ENCODE data around the gene CWC15. TPM values are rescaled to one million over a fixed set of nuclear protein-coding genes. Genes with fewer than 3 reads are reported as not detected.
"Not testable (repeated sequence)": the region's sequence is repeated elsewhere in the genome, so short reads cannot be mapped to it uniquely, and the experiment has no call there.

CWC15 gene
- total RNA-seq = 38.0 and 40.8 TPM in 2 replicates

GRCh38 chr11:94973099-94973968 lies at the start of gene CWC15, which contains the start of gene KDM4D:
TSS of gene CWC15 (minus strand) at chr11:94973556. CDS start at chr11:94972185, 1,371 bp downstream.
TSS of gene KDM4D (plus strand) at chr11:94973709. CDS start at chr11:94997373, 23,664 bp downstream.
- peak; percentile 96 for DNase-seq

- not testable (repeated sequence) for DNase-seq
These were observed 48.1 kb upstream of the CWC15 start for GRCh38 chr11:95021468-95021867.

- DNase-seq = no peak
These were observed 42.8 kb upstream of the CWC15 start for GRCh38 chr11:95016139-95016538.

- DNase-seq = no peak
These were observed 40.9 kb upstream of the CWC15 start for GRCh38 chr11:95014184-95014821.

- no peak for DNase-seq
These were observed 38.0 kb upstream of the CWC15 start for GRCh38 chr11:95011376-95011775.

GRCh38 chr11:95005642-95006041 lies 32.3 kb upstream of the CWC15 start:
- DNase-seq = no peak

GRCh38 chr11:95003716-95004115 lies 30.4 kb upstream of the CWC15 start:
- no peak for DNase-seq

- no peak for DNase-seq
These were observed 24.9 kb upstream of the CWC15 start for GRCh38 chr11:94998285-94998684.

- DNase-seq = no peak
These were observed 24.1 kb upstream of the CWC15 start for GRCh38 chr11:94997437-94997836.

- no peak for DNase-seq
These were observed 20.1 kb upstream of the CWC15 start for GRCh38 chr11:94993400-94993943.

- DNase-seq = no peak
These were observed 15.4 kb upstream of the CWC15 start for GRCh38 chr11:94988748-94989147.

- no peak for DNase-seq
These were observed 14.0 kb upstream of the CWC15 start for GRCh38 chr11:94987378-94987777.

GRCh38 chr11:94975599-94975998 lies 2.2 kb upstream of the CWC15 start:
- DNase-seq = no peak

- no peak for DNase-seq
These were observed 822 bp upstream of the CWC15 start for GRCh38 chr11:94974178-94974577.

GRCh38 chr11:94972700-94973098 lies 657 bp downstream of the CWC15 start:
- DNase-seq = no peak

- DNase-seq = peak; percentile 56
These were observed 4.9 kb downstream of the CWC15 start for GRCh38 chr11:94968334-94968958.

GRCh38 chr11:94964934-94965333 lies 8.4 kb downstream of the CWC15 start:
- no peak for DNase-seq

GRCh38 chr11:94961255-94961654 lies 12.1 kb downstream of the CWC15 start:
- DNase-seq = no peak

GRCh38 chr11:94960488-94960887 lies 12.9 kb downstream of the CWC15 start:
- no peak for DNase-seq

- DNase-seq = peak; percentile 9
These were observed 14.2 kb downstream of the CWC15 start for GRCh38 chr11:94959179-94959578.

GRCh38 chr11:94958121-94958696 lies 15.1 kb downstream of the CWC15 start:
- peak; percentile 28 for DNase-seq

- no peak for DNase-seq
These were observed 16.4 kb downstream of the CWC15 start for GRCh38 chr11:94956963-94957362.

GRCh38 chr11:94954753-94955152 lies 18.6 kb downstream of the CWC15 start:
- no peak for DNase-seq
